Epithelial cell of prostate (primary cell): ENCODE results near the gene RAD51D.
"Not testable (repeated sequence)": the region's sequence is repeated elsewhere in the genome, so short reads cannot be mapped to it uniquely, and the experiment has no call there.

Source experiments
- DNase-seq: peaks from one replicate; pipeline ENCODE4 v3.0.0-alpha.2; 2011; ENCODE audit warnings: low read depth, low spot score
- H3K27ac ChIP-seq: fragments of 450-650 bp; 2 replicates; pipeline ENCODE4 v1.5.1; 2017; ENCODE audit warnings: mild to moderate bottlenecking

RAD51D gene

DNA sequence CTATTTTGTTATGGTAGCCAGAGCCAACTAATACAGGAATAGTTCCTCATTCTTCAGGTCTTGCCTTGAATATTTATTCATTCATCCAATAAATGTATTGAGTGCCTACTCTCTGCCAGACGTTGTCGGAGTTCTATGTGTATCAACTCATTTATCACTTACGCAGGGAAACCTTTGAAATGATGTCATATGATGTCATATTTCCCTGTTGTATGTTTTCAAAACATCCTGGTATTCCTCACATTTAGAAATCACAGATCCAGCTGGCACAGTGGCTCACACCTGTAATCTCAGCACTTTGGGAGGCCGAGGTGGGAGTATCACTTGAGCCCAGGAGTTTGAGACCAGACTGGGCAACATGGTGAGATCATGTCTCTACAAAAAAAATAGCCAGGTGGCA is 25.2 kb upstream of the RAD51D start:
- H3K27ac ChIP-seq: no peak overlapping the region
- no peak for DNase-seq

DNA sequence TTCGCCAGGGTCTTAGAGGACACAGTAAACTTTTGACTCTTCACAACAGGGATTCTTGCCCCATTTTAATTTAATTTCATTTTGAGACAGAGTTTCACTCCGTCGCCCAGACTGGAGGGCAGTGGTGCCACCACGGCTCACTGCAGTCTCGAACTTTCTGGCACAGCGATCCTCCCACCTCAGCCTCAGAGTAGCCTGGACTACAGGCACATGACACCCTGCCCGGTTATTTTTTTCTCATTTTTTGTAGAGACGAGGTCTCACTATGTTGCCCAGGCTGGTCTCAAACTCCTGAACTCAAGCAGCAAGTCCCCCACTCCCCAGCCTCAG is 22.8 kb upstream of the RAD51D start:
- DNase-seq: no peak
- H3K27ac ChIP-seq: no peak overlapping the region

DNA sequence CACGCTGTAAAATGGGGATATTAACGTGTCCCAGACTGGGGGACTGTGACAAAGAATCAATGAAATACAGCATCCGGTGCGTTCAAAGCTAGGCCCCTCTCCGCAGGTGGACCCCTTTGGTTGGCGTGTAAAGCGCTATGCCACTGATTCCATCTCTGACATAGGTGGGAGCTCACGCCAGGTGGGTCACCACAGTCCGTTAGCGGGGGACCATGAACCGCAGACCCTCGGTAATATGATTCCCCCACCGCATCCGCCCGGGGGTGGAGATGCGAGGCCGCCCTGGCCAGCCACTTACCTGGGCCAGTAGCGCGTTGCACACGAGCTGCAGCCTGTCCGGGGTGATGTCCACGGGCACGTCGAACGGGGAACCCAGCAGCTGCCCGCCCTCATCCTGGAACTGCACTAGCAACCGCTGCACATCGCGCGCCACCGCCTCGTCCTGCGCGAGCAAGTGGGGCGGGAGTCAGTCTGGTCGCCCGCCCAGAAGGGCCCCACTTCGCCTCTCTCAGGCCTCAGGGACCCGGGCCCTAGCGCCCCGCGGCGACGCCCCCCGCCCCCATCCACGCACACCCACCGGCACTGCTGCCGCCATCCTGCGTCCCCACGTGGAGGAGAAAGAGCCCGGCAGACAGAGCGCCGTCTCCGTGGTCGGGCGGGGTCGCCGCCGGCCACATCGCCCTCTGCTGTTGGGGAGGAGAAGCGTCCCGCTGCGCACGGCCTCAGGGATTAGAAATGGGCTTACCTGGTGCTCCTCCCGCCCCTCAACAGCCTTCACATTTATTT is 22.2 kb upstream of the RAD51D start, which contains the start of gene NLE1:
Gene NLE1, minus strand, starts transcription at position 623 of the 786 bp plus-strand sequence. Its CDS starts 28 bp downstream, at position 595.
- no peak within 1 kb of the TSS for H3K27ac ChIP-seq
- peak; percentile 29 for DNase-seq

DNA sequence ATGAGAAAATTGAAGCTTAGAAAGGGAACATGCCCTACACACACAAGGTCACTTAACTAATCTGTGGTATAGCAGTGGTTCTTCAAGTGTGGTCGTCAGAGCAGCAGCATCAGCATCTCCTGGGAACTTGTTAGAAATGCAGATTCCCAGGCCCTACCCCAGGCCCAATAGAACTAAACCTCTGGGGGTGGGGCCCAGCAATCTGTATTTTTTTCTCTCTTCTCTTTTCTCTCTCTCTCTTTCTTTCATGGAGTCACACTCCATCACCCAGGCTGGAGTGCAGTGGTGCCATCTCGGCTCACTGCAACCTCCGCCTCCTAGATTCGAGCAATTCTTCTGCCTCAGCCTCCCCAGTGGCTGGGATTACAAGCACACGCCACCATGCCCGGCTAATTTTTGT is 18.6 kb upstream of the RAD51D start:
- DNase-seq: no peak
- no peak overlapping the region for H3K27ac ChIP-seq

DNA sequence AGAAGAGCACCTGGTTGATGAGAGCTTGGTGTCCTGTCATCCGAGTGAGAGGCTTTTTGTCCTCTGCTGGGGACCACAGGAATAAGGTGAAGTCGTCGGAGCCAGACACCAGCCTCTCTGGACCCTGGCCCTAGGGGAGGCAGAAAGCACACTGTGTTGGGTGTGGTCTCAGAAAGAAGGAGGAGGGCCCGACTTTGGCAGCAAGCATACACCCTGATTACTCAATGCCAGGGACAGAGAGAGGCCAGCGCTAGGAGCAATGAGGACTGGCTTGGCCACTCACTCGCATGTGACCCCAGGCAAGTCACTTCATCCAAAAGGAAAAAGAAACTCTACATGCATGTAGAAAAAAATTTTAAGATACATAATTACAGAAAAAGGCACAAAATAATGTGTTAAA is 15.7 kb upstream of the RAD51D start:
- no peak overlapping the region for H3K27ac ChIP-seq
- DNase-seq: no peak

DNA sequence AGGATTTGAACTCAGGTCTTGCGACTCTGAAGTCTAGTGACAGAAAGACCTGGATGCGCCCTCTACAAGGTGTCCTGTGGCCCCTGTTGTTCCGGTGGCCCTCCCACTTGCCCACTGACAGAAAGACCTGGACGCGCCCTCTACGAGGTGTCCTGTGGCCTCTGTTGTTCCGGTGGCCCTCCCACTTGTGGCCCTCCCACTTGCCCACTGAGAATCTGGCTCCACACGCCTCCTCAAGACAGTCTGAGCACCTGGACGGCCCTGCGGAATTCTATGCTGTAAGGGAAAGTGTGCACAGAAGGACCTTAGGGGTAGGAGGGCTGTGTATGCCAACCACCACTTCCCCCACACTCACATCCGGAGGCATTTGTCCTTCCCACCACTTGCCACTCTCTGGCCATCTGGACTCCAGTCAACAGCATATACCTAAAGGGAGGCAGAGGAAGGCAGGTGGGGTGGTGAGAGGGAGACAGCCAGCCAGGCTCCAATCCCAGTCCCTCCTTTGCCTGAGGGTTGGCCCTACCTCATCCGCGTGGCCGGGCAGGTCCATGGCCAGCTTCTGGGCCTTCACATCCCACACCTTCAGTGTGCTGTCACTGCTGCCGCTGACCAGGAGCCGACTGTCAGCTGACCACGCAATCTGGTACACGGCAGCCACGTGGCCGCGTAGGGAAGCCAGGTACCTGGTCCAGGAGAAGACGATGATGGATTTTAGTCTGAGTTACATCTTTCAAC is 13.3 kb upstream of the RAD51D start:
- no peak overlapping the region for H3K27ac ChIP-seq
- no peak for DNase-seq

DNA sequence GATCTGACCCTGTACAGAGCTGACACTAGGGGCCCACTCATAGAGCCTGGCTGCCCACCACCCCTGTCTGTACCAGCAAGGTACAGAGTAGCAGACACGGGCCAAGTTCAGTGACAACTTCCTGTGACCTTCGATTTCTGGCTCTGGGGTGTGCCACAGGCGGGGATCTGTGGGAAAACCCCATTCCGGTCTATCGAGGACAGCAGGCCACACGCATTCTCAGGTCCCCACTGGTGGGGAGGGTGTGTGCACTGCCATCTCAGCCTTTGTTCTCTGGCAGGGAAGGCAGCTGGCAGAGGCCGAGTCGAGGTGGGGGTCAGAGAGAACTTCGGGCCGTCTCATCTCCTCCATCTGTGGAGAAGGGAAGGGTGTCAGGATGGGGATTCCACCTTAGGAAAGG is 12.4 kb upstream of the RAD51D start:
- no peak overlapping the region for H3K27ac ChIP-seq
- no peak for DNase-seq

DNA sequence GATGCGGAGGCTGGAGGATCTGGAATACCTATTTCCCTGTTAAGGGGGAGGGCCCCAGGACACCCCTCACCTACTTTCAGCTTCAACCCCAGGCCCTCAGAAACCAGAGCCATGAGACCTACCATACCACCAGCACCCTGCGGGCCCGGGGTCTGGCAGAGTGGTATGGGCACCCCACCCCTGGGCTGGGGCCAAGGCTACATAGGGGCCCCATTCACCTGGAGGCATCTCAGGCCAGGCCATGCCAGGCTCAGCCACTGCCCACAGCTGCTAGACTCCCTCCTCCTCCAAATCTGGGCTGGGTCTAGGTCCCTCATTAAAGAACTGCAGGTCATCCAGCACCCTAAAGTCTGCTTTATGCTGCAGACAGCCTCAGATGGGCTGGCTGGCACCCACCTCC is 10.7 kb upstream of the RAD51D start:
- H3K27ac ChIP-seq: no peak overlapping the region

DNA sequence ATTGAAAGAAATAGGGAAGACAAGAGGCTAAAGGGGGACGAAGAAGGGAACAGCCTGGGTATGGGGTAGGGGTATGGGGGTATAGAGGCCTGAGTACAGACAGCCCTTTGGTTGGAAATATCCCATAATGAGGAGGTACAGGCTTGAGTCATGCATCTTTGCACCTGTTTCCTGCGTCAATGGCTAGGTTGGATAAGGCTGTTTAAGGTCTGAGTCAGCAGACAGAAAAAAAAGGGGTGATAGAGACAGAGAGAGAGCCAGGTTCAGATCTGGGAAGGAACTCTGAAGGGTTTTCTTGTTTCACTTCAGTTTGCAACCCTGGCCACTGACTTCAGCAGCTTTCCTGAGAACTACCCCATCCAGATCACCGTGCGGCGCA is 10.3 kb upstream of the RAD51D start:
- no peak overlapping the region for H3K27ac ChIP-seq
- no peak for DNase-seq

More for the DNA sequence above, 10.7 kb upstream of the RAD51D start:
- DNase-seq: no peak

DNA sequence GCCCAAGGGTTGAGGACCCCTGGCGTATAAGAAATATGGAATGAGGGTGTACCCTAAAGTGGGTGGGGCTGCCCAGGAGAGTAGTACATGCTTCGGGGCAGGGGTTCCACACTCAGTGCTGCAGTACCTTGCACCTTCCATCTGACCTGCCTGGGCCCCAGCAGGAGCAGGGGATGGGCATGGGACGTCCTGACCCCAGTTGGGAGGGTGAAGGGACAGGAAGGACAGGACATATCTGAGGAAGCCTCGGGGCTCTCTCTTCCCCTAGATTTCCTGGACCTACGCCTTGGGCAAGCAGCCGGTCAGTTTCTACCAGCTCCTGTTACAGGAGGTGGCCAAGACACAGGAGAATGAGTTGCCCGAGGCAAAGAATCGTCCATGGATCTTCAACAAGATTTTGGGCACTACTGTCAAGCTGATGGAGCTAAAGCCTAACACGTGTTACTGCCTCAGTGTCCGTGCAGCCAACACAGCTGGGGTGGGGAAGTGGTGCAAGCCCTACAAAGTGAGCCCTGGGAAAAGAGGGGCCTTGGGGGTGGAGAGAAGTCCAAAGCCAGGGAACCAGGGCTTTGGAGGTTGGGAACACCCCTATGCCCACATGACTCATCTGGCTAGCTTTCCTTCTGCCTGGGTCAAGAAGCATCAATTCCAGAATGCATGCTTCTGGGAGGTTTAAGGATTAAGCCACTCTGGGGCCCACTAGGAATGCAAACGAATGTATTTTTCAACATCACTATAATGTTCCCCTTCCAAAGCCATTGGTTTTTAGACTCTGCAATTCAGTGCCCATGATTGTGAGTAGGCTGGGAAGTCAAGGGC is 9.7 kb upstream of the RAD51D start:
- no peak overlapping the region for H3K27ac ChIP-seq
- no peak for DNase-seq

DNA sequence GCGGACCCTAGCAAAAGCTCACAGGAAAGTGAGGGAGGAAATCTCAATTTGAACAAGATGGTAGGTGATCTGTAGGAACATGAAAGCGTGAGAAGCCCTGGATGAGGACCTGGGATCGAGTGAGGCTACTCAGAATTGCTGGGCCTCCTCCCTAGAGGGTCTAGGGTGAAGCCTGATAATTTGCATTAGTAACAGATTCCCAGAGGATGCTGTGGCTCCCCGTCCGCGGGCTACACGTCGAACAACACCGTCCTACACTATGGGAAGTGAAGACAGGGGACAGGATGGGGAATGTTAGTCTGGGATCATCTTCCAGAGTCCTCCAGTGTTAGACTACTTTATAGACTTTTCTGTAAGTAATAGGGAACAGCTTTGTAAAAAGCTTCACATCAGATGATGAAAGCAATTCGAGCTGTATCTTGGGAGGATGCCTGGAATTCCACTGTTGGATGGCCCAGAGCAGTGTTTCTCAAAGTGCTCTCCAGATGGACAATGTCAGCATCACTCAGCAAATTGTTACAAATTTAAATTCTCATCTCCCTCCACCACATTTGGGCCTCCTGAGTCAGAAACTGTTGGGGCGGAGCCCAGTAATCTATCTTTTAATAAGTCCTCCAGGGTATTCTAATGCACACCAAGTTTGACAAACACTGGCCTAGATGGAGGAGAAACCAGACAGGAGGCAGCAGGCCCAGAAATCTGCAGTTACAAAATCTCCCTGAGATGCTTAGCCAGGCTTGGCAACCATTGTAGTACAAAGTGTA is 8.3 kb upstream of the RAD51D start:
- DNase-seq: no peak
- no peak overlapping the region for H3K27ac ChIP-seq

DNA sequence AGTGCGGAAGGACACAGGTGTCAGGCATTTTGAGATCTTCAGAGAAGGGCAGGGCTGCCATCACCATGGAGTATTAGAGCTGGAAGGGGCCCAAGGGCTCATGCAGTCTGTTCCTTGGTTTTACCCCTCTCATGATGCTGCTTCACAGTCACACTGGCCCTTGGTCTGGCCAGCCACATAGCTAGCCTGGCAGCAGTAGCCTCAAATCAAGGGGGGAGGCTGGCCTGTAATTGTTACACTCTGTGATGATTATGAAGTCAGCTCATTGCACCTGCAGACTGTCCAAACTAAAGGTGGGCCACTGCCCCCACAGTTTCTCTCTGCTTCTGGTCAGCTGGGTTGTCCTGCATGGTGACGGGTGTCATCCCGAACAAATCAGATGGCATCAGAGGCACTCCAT is 1.7 kb upstream of the RAD51D start, which contains the start of gene FNDC8:
Gene FNDC8, plus strand, starts transcription at position 301 of the 400 bp plus-strand sequence. Its CDS starts 79 bp downstream, at position 380.
- H3K27ac ChIP-seq: no peak within 1 kb of the TSS
- DNase-seq: no peak

DNA sequence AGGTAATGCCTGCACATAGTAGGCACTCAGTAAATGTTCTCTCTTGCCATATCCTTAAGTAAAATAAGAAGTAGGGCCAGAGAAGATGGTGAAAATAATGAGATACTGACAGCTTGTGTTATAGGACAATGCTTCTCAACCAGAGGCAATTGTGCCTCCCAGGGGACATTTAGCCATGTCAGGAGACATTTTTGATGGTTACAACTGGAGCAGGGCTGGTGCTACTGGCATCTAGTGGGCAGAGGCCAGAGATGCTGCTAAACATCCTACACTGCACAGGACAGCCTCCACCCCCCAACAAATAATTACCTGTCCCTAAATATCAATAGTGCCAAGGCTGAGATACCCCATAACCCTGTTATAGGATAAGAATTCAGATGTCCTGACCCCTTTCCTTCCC is 1.7 kb downstream of the RAD51D start:
- no peak overlapping the region for H3K27ac ChIP-seq
- DNase-seq: no peak

DNA sequence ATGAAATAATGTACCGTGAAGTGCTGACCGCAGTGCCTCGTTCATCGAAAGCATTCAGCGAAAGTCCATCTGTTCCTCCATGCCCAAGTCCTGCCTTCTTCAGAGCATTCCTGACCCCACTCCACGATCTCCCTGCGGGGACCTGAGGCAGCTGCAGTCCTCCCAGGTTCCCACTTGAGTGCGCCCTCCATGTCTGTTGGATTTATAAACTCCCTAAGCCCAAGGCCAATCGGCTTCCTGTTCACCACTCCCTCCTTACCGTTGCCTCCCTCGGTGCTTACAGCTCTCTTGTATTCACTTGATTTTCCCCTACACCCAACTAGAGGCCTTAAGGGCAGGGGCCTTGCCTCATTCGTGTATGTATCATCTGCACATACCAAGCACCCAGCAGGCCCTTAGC is 2.8 kb downstream of the RAD51D start:
- DNase-seq: no peak
- H3K27ac ChIP-seq: no peak overlapping the region

DNA sequence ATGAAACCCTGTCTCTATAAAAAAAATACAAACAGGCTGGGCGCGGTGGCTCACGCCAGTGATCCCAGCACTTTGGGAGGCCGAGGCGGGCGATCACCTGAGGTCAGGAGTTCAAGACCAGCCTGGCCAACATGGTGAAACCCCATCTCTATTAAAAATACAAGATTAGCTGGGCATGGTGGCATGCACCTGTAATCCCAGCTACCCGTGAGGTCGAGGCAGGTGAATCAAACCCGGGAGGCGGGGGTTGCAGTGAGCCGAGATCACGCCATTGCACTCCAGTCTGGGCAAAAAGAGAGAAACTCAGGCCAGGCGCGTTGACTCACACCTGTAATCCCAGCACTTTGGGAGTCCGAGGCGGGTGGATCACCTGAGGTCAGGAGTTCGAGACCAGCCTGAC is 8.9 kb downstream of the RAD51D start:
- DNase-seq, H3K27ac ChIP-seq: not testable (repeated sequence)

DNA sequence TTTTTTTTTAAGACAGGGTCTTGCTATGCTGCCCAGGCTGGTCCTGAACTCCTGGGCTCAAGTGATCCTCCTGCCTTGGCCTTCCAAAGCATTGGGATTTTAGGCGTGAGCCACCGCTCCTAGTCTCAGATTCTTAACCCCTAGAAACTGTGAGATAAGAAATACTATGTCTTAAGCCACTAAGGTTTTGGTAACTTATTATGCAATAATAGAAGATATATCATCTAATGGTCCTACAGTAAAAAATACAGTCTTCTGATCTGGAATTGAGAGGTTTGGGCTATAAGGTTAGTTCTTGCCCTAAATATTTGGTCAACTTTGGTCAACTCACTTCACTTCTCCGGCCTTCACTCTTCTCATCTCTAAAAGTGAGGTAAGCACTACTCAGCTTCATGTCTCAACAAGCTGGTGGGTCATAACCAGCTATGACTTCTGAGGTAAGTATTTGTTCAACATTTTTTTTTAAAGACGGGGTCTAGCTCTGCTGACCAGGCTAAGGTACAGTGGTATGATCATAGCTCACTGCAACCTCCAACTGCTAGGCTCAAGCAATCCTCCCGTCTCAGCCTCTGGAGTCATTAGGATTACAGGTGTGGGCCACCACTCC is 14.7 kb downstream of the RAD51D start:
- DNase-seq: no peak
- no peak overlapping the region for H3K27ac ChIP-seq

DNA sequence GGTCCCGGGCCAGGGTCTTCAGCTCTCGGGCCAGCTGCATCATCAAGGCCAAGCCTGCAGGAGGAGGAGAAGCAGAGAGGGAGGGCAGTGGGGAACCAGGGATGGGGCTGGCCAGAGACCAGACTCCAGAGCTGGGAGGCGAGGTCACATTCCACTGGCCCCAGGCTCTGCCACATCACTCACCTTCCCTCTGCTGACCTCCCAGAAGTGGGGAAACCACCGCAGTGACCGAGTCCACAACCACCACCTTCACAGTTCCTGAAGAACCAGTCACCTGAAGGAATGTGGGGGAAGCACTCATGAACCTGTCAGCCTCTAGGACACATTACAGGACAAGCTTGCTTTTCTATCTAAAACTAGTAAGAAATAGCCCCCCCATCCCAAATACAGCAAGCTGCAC is 16.4 kb downstream of the RAD51D start:
- DNase-seq: no peak
- no peak overlapping the region for H3K27ac ChIP-seq

DNA sequence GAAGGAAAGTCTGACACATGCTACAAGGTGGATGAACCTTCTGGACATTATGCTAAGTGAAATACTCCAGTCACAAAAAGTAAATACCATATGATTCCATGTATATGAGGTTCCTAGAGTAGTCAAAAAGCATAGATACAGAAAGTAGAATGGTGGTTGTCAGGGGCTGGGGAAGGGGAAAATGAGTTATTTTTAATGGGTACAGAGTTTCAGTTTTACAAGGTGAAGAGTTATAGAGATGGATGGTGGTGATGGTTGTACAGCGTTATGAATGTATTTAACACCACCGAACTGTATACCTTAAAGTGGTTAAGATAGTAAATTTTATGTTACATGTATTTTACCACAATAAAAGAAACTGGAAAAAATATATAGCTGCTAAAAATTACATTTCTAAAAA is 17.9 kb downstream of the RAD51D start:
- H3K27ac ChIP-seq: no peak overlapping the region
- no peak for DNase-seq

DNA sequence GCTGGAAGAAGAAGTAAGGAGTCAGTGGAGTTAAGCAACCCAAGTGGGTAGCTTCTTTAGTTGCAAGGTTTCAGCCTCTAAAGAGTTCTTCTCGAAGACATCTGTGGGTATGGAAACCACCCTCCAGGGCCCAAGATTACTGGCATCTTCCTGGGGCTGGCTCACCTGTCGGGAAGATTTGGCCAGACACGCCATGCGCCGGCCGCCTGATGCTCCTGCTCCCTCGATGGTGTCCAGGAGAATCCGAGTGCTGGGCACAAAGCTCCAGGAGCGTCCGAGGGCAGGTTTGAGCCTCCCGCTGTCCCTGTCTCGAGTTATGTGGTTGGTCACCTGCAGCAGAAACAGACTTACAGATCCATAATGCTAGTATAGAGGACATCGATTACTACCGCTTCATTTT is 18.6 kb downstream of the RAD51D start:
- DNase-seq: no peak
- H3K27ac ChIP-seq: no peak overlapping the region

DNA sequence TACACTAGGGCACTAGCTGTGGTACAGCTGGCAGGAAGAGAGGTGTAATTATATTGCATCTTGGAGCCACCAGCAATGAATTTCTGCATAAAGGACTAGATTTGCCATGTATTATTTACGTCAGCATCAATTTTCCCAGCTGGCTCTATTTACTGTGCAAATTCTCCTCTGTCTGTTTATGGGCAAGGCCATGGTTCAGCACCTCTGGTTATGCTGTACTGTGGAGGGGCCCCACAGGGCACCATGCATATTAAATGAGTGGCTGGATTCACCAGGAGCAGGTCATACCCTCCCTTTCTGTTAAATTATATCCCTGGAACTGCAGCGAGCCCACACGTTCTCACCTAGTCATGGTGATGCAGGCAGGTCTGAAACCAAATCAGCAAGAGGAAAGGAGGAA is 19.8 kb downstream of the RAD51D start:
- no peak overlapping the region for H3K27ac ChIP-seq
- no peak for DNase-seq
